HEK293 (cell line): ENCODE data around the gene TCEANC2.

Experiments
- CTCF ChIA-PET: fragments of 350-600 bp; formaldehyde crosslinking; extraction: SDS; loops from one replicate; lab custom pipeline; 2021; ENCODE audit warnings: antibody characterized with exemption; lab: Yijun Ruan, JAX
- POLR2A ChIA-PET: fragments of 300-600 bp; formaldehyde crosslinking; extraction: SDS; loops from one replicate; lab custom pipeline; 2020; ENCODE audit warnings: antibody characterized with exemption, inconsistent platforms; lab: Yijun Ruan, JAX
- H3K27ac ChIP-seq: fragments of 200-500 bp; sonication (Bioruptor generic); 2 replicates; pipeline ENCODE4 v1.5.1; 2014; ENCODE audit warnings: low read depth, low read length, control low read depth, inconsistent platforms; ENCODE audit errors: extremely low read depth
- H3K36me3 ChIP-seq, 2 experiments: fragments of 200-500 bp in 1 of 2; sonication (Bioruptor generic) in 1 of 2; 1 replicate in 1 of 2; 2 replicates in 1 of 2; pipeline ENCODE4 v1.5.1; 2014 to 2017; ENCODE audit warnings: inconsistent platforms in 2 of 2, low read length in 2 of 2; ENCODE audit not compliant: control insufficient read depth in 2 of 2, insufficient read depth in 1 of 2
- H3K4me1 ChIP-seq: fragments of 200-500 bp; sonication (Bioruptor generic); 2 replicates; pipeline ENCODE4 v1.5.1; 2014; ENCODE audit warnings: mild to moderate bottlenecking, low read length, inconsistent platforms; ENCODE audit not compliant: control insufficient read depth, insufficient read depth
- H3K4me3 ChIP-seq: 2 replicates; pipeline ENCODE4 v1.5.1; 2011; ENCODE audit warnings: low read depth, mild to moderate bottlenecking, control low read depth, low read length, moderate library complexity
- H3K9me3 ChIP-seq: fragments of 200-500 bp; sonication (Bioruptor generic); 2 replicates; pipeline ENCODE4 v1.5.1; 2014; ENCODE audit warnings: low read depth, low read length, inconsistent platforms; ENCODE audit not compliant: control insufficient read depth, insufficient read depth
- ELK4 ChIP-seq: IDR thresholded peaks from 2 replicates; pipeline ENCODE4 v1.6.1; 2011; ENCODE audit warnings: mild to moderate bottlenecking, low read depth, low read length, borderline replicate concordance
- GLIS1 ChIP-seq: fragments of 450-650 bp; formaldehyde crosslinking; IDR thresholded peaks from 2 replicates; pipeline ENCODE4 v1.5.1; 2016; ENCODE audit warnings: missing biosample characterization, missing genetic modification characterization
- KLF7 ChIP-seq: fragments of 450-650 bp; formaldehyde crosslinking; IDR thresholded peaks from 2 replicates; pipeline ENCODE4 v1.5.1; 2016; ENCODE audit warnings: missing biosample characterization, missing genetic modification characterization, borderline replicate concordance
- YY2 ChIP-seq: fragments of 450-650 bp; formaldehyde crosslinking; IDR thresholded peaks from 2 replicates; pipeline ENCODE4 v1.5.1; 2016; ENCODE audit warnings: missing biosample characterization, missing genetic modification characterization
- ZBTB10 ChIP-seq: fragments of 450-650 bp; formaldehyde crosslinking; IDR thresholded peaks from 2 replicates; pipeline ENCODE4 v1.5.1; 2016; ENCODE audit warnings: missing biosample characterization, missing genetic modification characterization
- ZBTB7A ChIP-seq: fragments of 450-650 bp; formaldehyde crosslinking; IDR thresholded peaks from 2 replicates; pipeline ENCODE4 v1.5.1; 2016; ENCODE audit warnings: low read depth, missing biosample characterization, missing genetic modification characterization
- ZFP41 ChIP-seq: fragments of 450-650 bp; formaldehyde crosslinking; IDR thresholded peaks from 2 replicates; pipeline ENCODE4 v1.5.1; 2016; ENCODE audit warnings: missing biosample characterization, missing genetic modification characterization, borderline replicate concordance
- ZFP69B ChIP-seq: fragments of 450-650 bp; formaldehyde crosslinking; IDR thresholded peaks from 2 replicates; pipeline ENCODE4 v1.5.1; 2016; ENCODE audit warnings: missing biosample characterization, missing genetic modification characterization
- ZNF146 ChIP-seq: fragments of 450-650 bp; formaldehyde crosslinking; IDR thresholded peaks from 2 replicates; pipeline ENCODE4 v1.5.1; 2016; ENCODE audit warnings: missing biosample characterization, missing genetic modification characterization
- ZNF148 ChIP-seq: fragments of 450-650 bp; formaldehyde crosslinking; IDR thresholded peaks from 2 replicates; pipeline ENCODE4 v1.5.0; 2017; ENCODE audit warnings: missing biosample characterization, missing genetic modification characterization, borderline replicate concordance
- ZNF157 ChIP-seq: fragments of 450-650 bp; formaldehyde crosslinking; IDR thresholded peaks from 2 replicates; pipeline ENCODE4 v1.5.1; 2016; ENCODE audit warnings: missing biosample characterization, missing genetic modification characterization
- ZNF184 ChIP-seq: fragments of 450-650 bp; IDR thresholded peaks from 2 replicates; pipeline ENCODE4 v1.5.1; 2018; ENCODE audit warnings: missing biosample characterization, mild to moderate bottlenecking, missing genetic modification characterization
- ZNF221 ChIP-seq: fragments of 450-650 bp; formaldehyde crosslinking; IDR thresholded peaks from 2 replicates; pipeline ENCODE4 v1.5.1; 2017; ENCODE audit warnings: missing biosample characterization, missing genetic modification characterization, borderline replicate concordance
- ZNF362 ChIP-seq: fragments of 450-650 bp; formaldehyde crosslinking; IDR thresholded peaks from 2 replicates; pipeline ENCODE4 v1.5.1; 2016; ENCODE audit warnings: missing biosample characterization, missing genetic modification characterization
- ZNF391 ChIP-seq: fragments of 450-650 bp; formaldehyde crosslinking; IDR thresholded peaks from 2 replicates; pipeline ENCODE4 v1.5.1; 2016; ENCODE audit warnings: low read depth, missing biosample characterization, missing genetic modification characterization, borderline replicate concordance
- ZNF398 ChIP-seq: fragments of 450-650 bp; formaldehyde crosslinking; IDR thresholded peaks from 2 replicates; pipeline ENCODE4 v1.5.1; 2017; ENCODE audit warnings: missing biosample characterization, missing genetic modification characterization
- ZNF473 ChIP-seq: fragments of 450-650 bp; formaldehyde crosslinking; IDR thresholded peaks from 2 replicates; pipeline ENCODE4 v1.5.1; 2017; ENCODE audit warnings: missing biosample characterization, missing genetic modification characterization
- ZNF48 ChIP-seq: fragments of 450-650 bp; formaldehyde crosslinking; IDR thresholded peaks from 2 replicates; pipeline ENCODE4 v1.5.1; 2016; ENCODE audit warnings: missing biosample characterization, missing genetic modification characterization
- ZNF623 ChIP-seq: fragments of 450-650 bp; formaldehyde crosslinking; IDR thresholded peaks from 2 replicates; pipeline ENCODE4 v1.5.1; 2016; ENCODE audit warnings: missing biosample characterization, missing genetic modification characterization
- ZNF664 ChIP-seq: fragments of 450-650 bp; formaldehyde crosslinking; IDR thresholded peaks from 2 replicates; pipeline ENCODE4 v1.5.1; 2016; ENCODE audit warnings: missing biosample characterization, missing genetic modification characterization
- ZNF692 ChIP-seq: fragments of 450-650 bp; formaldehyde crosslinking; IDR thresholded peaks from 2 replicates; pipeline ENCODE4 v1.5.1; 2016; ENCODE audit warnings: missing biosample characterization, missing genetic modification characterization

The TCEANC2 gene

GRCh38 chr1:54013393-54014008 is 39.9 kb upstream of the TCEANC2 start:
- peaks cover 5% of the 10 kb centered on the region for H3K4me1 ChIP-seq
- H3K4me3 ChIP-seq, result no peak overlapping the region
- no peak overlapping the region for H3K27ac ChIP-seq
- TF ChIP-seq YY2 (tag by site-specific recombination) (no peak), ZNF362 (no peak), ZNF221 (tag by site-specific recombination) (no peak)
- H3K36me3 ChIP-seq, result no peaks in the 10 kb centered on the region
- no peaks in the 10 kb centered on the region for H3K9me3 ChIP-seq
- CTCF ChIA-PET, result no interaction called here
- POLR2A ChIA-PET, result no interaction called here

- peaks cover 5% of the 10 kb centered on the region for H3K4me1 ChIP-seq
- H3K27ac ChIP-seq, result no peak overlapping the region
- POLR2A ChIA-PET, result interaction anchor here (1.0 kb wide), 1 partner anchor 11 kb away, joined by 3 read pairs; no protein-coding TSS in a partner anchor
- no peak overlapping the region for H3K4me3 ChIP-seq
- no peaks in the 10 kb centered on the region for H3K36me3 ChIP-seq
- CTCF ChIA-PET, result no interaction called here
- H3K9me3 ChIP-seq, result no peaks in the 10 kb centered on the region
- TF ChIP-seq ZNF157, result no peak
- peak; percentile 90 for TF ChIP-seq GLIS1
- no peak for TF ChIP-seq ZNF146 (tag by site-specific recombination)
- TF ChIP-seq ZBTB10 (tag by site-specific recombination), result no peak
- TF ChIP-seq ZNF623, result no peak
- TF ChIP-seq ZNF48 (tag by site-specific recombination), result no peak
- TF ChIP-seq ELK4, result no peak
- TF ChIP-seq ZNF184 (tag by site-specific recombination), result no peak
- TF ChIP-seq ZNF391 (tag by site-specific recombination), result no peak
- TF ChIP-seq ZBTB7A (tag by site-specific recombination), result no peak
- TF ChIP-seq ZNF398, result peak; percentile 40; the same call in 1 of the 2 replicates
- no peak for TF ChIP-seq ZNF473 (tag by site-specific recombination)
- TF ChIP-seq ZFP41 (tag by site-specific recombination), result no peak
- TF ChIP-seq ZFP69B (tag by site-specific recombination), result 0 out of 2 replicates have a peak, but pooled peaks have one; percentile 27
- no peak for TF ChIP-seq KLF7 (tag by site-specific recombination)
- TF ChIP-seq ZNF692 (tag by site-specific recombination), result peak; percentile 68; the same call in 1 of the 2 replicates
- no peak for TF ChIP-seq ZNF664 (tag by site-specific recombination)
- no peak for TF ChIP-seq ZNF148 (tag by site-specific recombination)
These were observed 39.3 kb upstream of the TCEANC2 start for GRCh38 chr1:54014009-54014629.
